GM10847 (cell line): Measurements from ENCODE around the gene EIF3K.

Experiments
- POLR2A ChIP-seq: IDR thresholded peaks from 2 replicates; pipeline ENCODE4 v1.6.1; 2011; ENCODE audit not compliant: insufficient read length; ENCODE audit errors: extremely low read depth

EIF3K gene

DNA sequence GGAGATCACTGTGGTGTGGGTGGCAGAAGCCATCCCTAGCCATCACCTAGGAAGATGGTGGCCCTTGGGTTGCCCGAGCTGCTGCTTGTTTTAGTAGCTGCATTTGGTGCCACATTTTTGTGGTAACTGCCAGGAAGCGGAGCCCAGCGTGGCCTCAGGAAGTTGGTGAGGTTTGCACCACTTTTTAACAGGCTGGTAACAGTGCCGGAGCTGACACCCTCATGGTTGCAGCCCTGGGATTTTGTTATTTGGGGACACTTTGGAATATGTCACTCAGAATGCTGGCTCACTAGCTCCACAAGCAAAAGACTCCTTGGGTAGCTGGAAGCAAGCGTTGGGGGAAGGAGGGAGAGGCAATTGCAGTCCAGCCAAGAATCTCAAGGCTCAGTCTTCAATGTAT lies 50.6 kb downstream of the EIF3K start:
- TF ChIP-seq POLR2A, result no peak

- TF ChIP-seq POLR2A, result no peak
These were observed 52.0 kb downstream of the EIF3K start for GRCh38 chr19:38670921-38671398.

GRCh38 chr19:38671654-38672053 lies 52.7 kb downstream of the EIF3K start:
- no peak for TF ChIP-seq POLR2A

DNA sequence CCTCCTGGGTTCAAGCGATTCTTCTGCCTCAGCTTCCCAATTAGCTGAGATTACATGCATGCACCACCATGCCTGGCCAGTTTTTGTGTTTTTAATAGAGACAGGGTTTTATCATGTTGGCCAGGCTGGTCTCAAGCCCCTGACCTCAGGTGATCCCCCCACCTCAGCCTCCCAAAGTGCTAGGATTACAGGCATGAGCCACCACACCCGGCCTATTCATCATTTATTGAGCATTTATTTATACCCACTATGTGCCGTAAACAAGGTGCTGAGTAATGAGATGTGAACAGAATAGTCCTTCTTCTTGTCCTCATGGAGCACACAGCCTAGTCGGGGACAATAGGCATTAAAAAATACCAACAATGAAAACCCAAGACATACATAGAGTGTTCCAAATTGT lies 54.0 kb downstream of the EIF3K start:
- TF ChIP-seq POLR2A, result no peak

DNA sequence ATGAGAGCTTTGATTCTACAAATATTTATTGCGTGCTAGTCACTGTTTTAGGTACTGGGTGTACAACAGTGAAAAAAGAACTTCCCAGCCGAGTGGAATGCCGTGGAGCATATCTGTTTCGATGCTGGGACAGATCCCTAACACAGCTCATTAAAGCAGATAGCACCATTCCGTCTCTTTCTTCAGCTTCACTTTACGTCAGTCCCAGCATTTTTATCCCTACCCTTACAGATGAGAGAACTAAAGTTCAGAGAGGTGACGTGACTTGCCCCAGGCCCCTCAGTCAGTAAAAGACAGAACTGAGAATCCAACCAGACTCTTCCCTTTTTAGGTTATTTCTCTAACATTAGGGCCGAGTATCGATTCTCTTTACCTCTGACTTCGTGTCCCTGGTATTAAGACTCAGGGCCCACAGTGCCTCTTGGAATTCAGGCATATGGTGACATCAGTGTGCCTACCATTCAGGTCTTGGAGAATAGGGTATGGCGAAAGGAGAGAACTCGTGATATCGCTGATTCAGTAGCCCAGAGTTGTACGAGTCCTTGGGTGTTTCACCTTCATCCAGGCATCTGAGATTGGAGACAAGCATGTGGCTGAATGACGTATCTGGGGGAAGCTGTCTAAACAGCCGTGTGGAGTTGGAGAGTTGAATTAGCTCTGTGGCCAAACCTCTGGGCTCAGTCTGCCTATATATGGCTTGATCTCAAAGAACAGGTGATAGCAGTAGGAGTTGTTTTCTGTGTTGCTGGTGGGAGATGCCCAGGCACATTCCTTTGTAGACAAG lies 55.6 kb downstream of the EIF3K start:
- no peak for TF ChIP-seq POLR2A

- no peak for TF ChIP-seq POLR2A
These were observed 56.6 kb downstream of the EIF3K start for GRCh38 chr19:38675611-38676010.

GRCh38 chr19:38676023-38676877 lies 57.3 kb downstream of the EIF3K start:
- TF ChIP-seq POLR2A, result no peak

DNA sequence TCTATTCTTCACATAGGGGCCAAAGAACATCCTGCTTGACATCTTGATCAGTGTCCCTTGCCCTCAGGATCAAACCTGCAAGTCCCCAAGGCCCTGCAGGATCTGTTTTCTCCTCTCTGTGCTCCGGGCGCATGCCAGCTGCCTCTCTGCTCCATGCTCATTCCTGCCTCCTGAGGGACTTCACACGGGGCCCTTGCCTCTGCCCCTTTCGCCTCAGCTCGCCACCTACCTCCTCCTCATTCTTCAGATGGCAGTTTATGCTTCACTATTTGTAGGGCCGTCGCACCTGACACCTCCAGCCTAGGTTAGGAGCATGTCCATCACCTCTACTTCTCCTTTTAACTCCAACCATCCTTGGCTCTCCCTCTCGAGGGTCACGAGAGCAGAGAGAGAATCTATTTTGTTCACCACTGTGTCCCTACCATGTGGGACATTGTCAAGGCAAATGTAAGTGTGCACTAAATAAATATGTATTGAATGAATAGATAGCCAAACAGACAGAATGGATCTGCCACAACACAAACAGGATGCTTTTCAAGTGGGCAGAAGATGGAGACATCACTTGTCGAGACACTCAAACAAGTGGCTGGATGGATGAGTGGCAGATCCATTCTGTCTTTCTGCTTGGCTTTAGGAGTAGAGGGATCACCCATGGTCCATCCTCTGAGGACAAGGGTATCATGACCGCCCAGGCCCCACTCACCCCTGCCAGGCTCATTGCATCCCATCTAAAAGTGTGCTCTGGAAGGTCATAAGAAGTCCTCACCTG lies 58.1 kb downstream of the EIF3K start:
- TF ChIP-seq POLR2A, result no peak

DNA sequence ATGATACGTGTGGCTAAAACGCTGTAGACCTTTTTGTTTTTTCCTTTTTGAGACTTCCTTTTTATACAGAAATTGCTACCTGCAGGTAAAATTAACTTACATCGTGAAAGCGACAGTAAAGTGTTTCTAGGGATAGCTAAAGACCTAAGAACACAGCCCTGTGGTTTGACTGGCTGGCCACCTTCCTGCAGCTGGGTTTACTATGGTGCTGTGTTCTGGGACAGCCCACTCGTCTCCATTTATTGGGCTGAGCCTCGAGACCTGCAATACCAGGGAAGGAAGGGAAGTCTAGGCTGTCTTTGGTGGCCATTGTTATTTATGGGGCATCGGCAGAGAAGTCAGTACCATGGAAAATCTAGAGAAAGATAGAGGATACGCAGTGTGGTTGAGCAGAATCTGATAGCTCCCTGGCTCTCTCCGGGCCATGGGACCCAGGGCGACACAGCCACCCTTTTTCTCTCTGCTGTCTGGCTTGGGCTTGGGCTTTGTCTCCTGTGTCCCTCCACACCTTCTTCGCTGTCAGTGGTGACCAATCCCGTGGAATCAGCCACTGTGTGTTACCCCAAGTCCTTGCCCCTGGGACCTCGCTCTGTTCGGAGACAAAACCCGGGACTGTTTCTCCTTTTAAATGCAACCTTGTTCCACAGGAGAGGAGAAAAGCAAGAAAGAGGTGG lies 59.4 kb downstream of the EIF3K start:
- no peak for TF ChIP-seq POLR2A

- no peak for TF ChIP-seq POLR2A
These were observed 60.0 kb downstream of the EIF3K start for GRCh38 chr19:38678891-38679494.

DNA sequence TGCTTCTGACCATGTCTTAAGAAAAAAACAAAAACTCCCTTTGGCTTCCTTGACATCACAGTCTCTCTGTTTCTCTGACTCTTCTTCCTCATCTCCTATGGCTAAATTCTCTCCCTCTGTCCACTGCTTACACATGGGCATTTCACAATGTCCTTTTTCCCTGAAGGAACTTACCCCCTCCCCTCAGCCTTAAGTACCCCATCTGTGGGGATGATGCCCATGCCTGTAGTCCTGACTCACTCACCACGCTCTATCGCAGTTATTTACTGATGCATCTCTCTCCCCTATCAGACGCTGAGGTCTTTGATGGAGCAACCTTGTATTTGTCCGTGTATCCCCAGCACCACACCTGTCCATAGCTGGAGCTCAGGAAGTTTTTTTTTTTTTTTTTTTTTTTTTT lies 60.9 kb downstream of the EIF3K start:
- no peak for TF ChIP-seq POLR2A

GRCh38 chr19:38682195-38682867 lies 63.3 kb downstream of the EIF3K start:
- no peak for TF ChIP-seq POLR2A

GRCh38 chr19:38682872-38683392 lies 63.9 kb downstream of the EIF3K start:
- TF ChIP-seq POLR2A, result no peak
